Ishikawa (cell line): ENCODE data around the gene HSPA4L.

Experiments used
- CEBPB ChIP-seq: IDR thresholded peaks from 2 replicates; pipeline ENCODE4 v1.6.1; 2012
- CREB1 ChIP-seq: IDR thresholded peaks from 2 replicates; pipeline ENCODE4 v1.6.1; 2012; ENCODE audit warnings: low read depth
- EGR1 ChIP-seq: IDR thresholded peaks from 2 replicates; pipeline ENCODE4 v1.6.1; 2012
- EP300 ChIP-seq: IDR thresholded peaks from 2 replicates; pipeline ENCODE4 v1.6.1; 2012; ENCODE audit warnings: borderline replicate concordance
- FOXM1 ChIP-seq: IDR thresholded peaks from 2 replicates; pipeline ENCODE4 v1.6.1; 2012; ENCODE audit warnings: low read depth, borderline replicate concordance
- MAX ChIP-seq: IDR thresholded peaks from 2 replicates; pipeline ENCODE4 v1.6.1; 2012
- NFIC ChIP-seq: IDR thresholded peaks from 2 replicates; pipeline ENCODE4 v1.6.1; 2012
- RAD21 ChIP-seq: IDR thresholded peaks from 2 replicates; pipeline ENCODE4 v1.6.1; 2012; ENCODE audit warnings: low read depth
- REST ChIP-seq: IDR thresholded peaks from 2 replicates; pipeline ENCODE4 v1.6.1; 2012; ENCODE audit warnings: low read depth, mild to moderate bottlenecking
- TAF1 ChIP-seq: IDR thresholded peaks from 2 replicates; pipeline ENCODE4 v1.6.1; 2012; ENCODE audit warnings: low read depth, mild to moderate bottlenecking
- TCF12 ChIP-seq: IDR thresholded peaks from 2 replicates; pipeline ENCODE4 v1.6.1; 2012; ENCODE audit warnings: low read depth
- TEAD4 ChIP-seq: IDR thresholded peaks from 2 replicates; pipeline ENCODE4 v1.6.1; 2012
- USF1 ChIP-seq: IDR thresholded peaks from 2 replicates; pipeline ENCODE4 v1.6.1; 2012
- YY1 ChIP-seq: IDR thresholded peaks from 2 replicates; pipeline ENCODE4 v1.6.1; 2012; ENCODE audit warnings: low read depth
- ZBTB7A ChIP-seq: IDR thresholded peaks from 2 replicates; pipeline ENCODE4 v1.6.1; 2012; ENCODE audit warnings: low read depth

The HSPA4L gene

GRCh38 chr4:127828121-127828520, 46.0 kb downstream of the HSPA4L start:
- TF ChIP-seq TEAD4 (no peak), CEBPB (no peak), REST (no peak), ZBTB7A (no peak), RAD21 (no peak), CREB1 (no peak), FOXM1 (no peak), MAX (no peak), TCF12 (no peak), YY1 (no peak), NFIC (no peak), EP300 (no peak)

GRCh38 chr4:127829014-127829413, 46.9 kb downstream of the HSPA4L start:
- TF ChIP-seq FOXM1 = no peak
- TF ChIP-seq ZBTB7A = no peak
- TF ChIP-seq TEAD4 = no peak
- no peak for TF ChIP-seq EP300
- TF ChIP-seq NFIC = no peak
- no peak for TF ChIP-seq RAD21

- no peak for TF ChIP-seq TCF12
- TF ChIP-seq CEBPB = no peak
- no peak for TF ChIP-seq YY1
- TF ChIP-seq CREB1 = no peak
- TF ChIP-seq NFIC = no peak
- TF ChIP-seq RAD21 = no peak
- no peak for TF ChIP-seq EGR1
- TF ChIP-seq MAX = no peak
- TF ChIP-seq TAF1 = no peak
- no peak for TF ChIP-seq FOXM1
- TF ChIP-seq EP300 = no peak
- no peak for TF ChIP-seq ZBTB7A
- TF ChIP-seq USF1 = no peak
- no peak for TF ChIP-seq TEAD4
- TF ChIP-seq REST = no peak
Observed at GRCh38 chr4:127832585-127832984, 50.5 kb downstream of the HSPA4L start.

- TF ChIP-seq FOXM1 = no peak
Observed at GRCh38 chr4:127843704-127844600, 61.8 kb downstream of the HSPA4L start.

GRCh38 chr4:127844601-127845116, 62.5 kb downstream of the HSPA4L start:
- TF ChIP-seq FOXM1 (no peak), CREB1 (no peak), TCF12 (no peak), EGR1 (no peak)

GRCh38 chr4:127846061-127846460, 63.9 kb downstream of the HSPA4L start:
- TF ChIP-seq USF1 = no peak
- TF ChIP-seq EP300 = no peak
- no peak for TF ChIP-seq RAD21
- no peak for TF ChIP-seq CEBPB
- TF ChIP-seq TAF1 = no peak
- no peak for TF ChIP-seq YY1
- TF ChIP-seq ZBTB7A = no peak
- no peak for TF ChIP-seq NFIC
- no peak for TF ChIP-seq REST
- TF ChIP-seq FOXM1 = no peak
- no peak for TF ChIP-seq EGR1
- TF ChIP-seq MAX = no peak
- no peak for TF ChIP-seq CREB1
- no peak for TF ChIP-seq TCF12
- TF ChIP-seq TEAD4 = no peak
